Stimulated activated CD4-positive, alpha-beta T cell treated with anti-CD3 and anti-CD28 coated beads, Interleukin-12 subunit alpha, Interleukin-12 subunit beta, amount 100 ng/mL, for 4 hours (primary cell): ENCODE measurements around the gene LPP.

Experiments used
- DNase-seq: peaks from one replicate; pipeline ENCODE4 v3.0.0-alpha.2; 2020

LPP gene

GRCh38 chr3:188380722-188381121 lies 226.8 kb downstream of the LPP start:
- DNase-seq = no peak

DNA sequence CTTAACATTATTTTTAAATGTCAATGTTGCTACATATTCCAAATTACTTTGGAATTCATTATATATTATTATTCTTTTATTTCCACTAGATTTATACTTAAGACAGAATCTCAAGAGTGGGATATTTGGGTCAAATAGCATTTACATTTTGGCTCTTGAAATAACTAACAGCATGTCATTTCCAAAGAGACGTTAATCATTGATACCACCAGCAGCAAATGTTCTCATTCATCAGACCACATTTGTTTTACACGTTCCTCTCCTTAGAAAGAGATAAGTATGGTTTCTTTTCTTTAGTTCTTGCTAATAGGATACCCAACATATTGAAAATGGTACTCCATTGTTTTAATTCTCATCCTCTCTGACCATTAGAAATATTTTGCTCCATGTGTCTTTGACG lies 229.8 kb downstream of the LPP start:
- DNase-seq = no peak

GRCh38 chr3:188385295-188385694 lies 231.3 kb downstream of the LPP start:
- no peak for DNase-seq

- peak; percentile 14 for DNase-seq
Measured at GRCh38 chr3:188389711-188390342, 235.9 kb downstream of the LPP start.

GRCh38 chr3:188390343-188390718 lies 236.4 kb downstream of the LPP start:
- no peak for DNase-seq

- DNase-seq = no peak
Measured at GRCh38 chr3:188390775-188391443, 237.0 kb downstream of the LPP start.

DNA sequence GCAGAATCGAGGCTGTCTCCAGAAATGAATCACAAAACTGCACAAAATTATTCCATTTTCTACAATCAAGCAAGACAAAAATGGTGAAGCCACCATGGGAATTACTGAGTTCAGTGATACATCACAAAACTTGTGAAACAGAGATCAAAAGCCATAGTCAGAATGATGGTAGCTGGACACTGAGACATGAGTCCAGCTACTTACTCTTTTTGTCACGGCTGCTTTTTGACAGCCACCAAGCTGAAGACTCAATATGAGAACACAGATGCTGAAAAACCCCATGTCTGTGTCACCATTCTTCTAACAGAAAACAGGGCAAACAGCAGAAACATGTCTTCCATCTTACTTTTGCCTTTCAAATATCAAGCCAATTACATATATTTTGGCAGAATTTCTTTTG lies 237.6 kb downstream of the LPP start:
- DNase-seq = no peak

- DNase-seq = no peak
Measured at GRCh38 chr3:188392076-188392475, 238.1 kb downstream of the LPP start.

- no peak for DNase-seq
Measured at GRCh38 chr3:188394623-188395022, 240.7 kb downstream of the LPP start.

DNA sequence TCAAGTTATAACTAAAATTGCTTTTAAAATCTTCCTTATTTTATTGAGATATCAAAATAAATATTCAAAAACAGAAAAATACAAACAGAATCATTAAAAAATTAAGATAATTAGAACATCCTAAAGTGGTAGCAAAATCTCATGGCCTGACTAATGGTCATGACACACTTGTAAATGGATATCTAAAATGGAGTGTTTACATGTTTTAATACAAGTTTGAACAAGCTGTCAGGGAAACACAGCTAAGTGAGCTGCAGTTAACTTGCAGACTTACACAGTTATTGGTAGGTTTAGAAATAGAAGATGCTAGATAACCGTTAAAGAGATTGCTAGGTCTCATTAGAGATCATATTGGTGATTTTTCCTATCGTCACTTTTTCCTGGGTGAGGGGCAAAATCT lies 242.3 kb downstream of the LPP start:
- no peak for DNase-seq

DNA sequence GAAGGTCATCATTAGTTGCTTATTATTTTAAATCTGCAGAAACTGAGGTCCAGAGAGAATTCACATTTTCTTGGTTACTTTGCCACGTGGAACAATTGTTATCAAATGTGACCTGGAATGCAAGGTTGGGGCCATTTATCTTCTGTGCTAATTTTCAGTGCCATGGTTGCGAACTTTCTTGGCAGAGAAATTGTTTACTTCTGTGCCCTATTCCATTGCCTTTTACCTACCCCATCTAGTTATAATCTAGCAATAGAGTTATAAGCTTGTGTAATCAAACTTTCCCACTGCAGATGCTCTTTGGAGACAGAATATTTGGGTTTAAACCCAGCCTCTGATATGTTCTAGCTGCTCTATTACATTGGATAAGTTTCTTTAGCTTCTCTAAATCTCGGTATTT lies 242.9 kb downstream of the LPP start:
- no peak for DNase-seq

GRCh38 chr3:188397766-188398705 lies 244.1 kb downstream of the LPP start:
- DNase-seq = no peak

- DNase-seq = no peak
Measured at GRCh38 chr3:188400494-188401243, 246.7 kb downstream of the LPP start.

- no peak for DNase-seq
Measured at GRCh38 chr3:188401244-188401993, 247.5 kb downstream of the LPP start.

GRCh38 chr3:188402229-188402628 lies 248.3 kb downstream of the LPP start:
- DNase-seq = no peak

- DNase-seq = no peak
Measured at GRCh38 chr3:188403404-188403803, 249.4 kb downstream of the LPP start.

DNA sequence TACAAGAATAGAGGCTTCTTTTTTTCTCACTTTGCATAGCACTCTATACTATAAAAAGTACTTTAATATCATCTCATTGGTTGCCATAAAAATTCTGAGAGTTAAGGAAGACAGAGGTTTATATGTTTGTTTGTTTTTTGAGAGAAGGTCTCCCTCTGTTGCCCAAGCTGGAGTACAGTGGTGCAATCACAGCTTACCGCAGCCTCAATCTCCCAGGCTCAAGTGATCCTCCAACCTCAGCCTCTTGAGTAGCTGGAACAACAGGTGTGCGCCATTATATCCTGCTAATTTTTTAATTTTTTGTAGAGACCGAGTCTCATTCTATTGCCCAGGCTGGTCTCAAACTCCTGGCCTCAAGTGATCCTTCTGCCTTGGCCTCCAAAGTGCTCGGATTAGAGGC lies 250.2 kb downstream of the LPP start:
- DNase-seq = no peak

- no peak for DNase-seq
Measured at GRCh38 chr3:188404701-188405100, 250.7 kb downstream of the LPP start.

GRCh38 chr3:188407158-188407880 lies 253.4 kb downstream of the LPP start:
- DNase-seq = no peak

- no peak for DNase-seq
Measured at GRCh38 chr3:188408831-188409230, 254.9 kb downstream of the LPP start.

DNA sequence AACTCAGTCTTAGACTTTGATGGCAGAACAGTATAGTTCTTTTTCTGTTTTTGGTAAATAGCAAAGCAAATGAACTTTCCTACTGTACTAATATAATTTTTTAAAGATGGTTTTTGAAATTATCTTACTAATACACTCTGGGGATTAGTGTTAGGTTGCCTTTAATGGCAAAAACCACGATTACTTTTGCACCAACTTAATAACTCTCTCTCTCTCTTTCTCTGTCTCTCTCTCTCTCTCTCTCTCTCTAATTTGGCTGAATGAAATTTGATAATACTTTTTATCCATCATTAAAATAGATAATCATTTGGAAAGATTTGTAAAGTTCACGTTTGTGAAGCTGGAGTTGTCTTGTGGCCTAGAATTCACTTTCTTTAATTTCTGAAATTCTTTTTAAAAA lies 257.8 kb downstream of the LPP start:
- DNase-seq = no peak

- DNase-seq = no peak
Measured at GRCh38 chr3:188415196-188415595, 261.2 kb downstream of the LPP start.
